Endothelial cell of umbilical vein (primary cell): ENCODE measurements around the gene FPGS. TPM values are rescaled to one million over a fixed set of nuclear protein-coding genes. Genes with fewer than 3 reads are reported as not detected.

Experiments
- BruUV-seq: library from RNA; stranded (reverse); fragments of 400-500 nt; replicated peaks from 2 replicates; lab custom pipeline; 2021; lab: Mats Ljungman, UMichigan
- CTCF ChIA-PET: fragments of 300-600, 350-600 bp; sonication (Branson Sonifier 250); formaldehyde crosslinking; loops from one replicate; lab custom pipeline; 2021; ENCODE audit warnings: antibody characterized with exemption, inconsistent platforms; lab: Charles Lee
- POLR2A ChIA-PET: fragments of 300-600, 350-600 bp; sonication (Branson Sonifier 250); formaldehyde crosslinking; loops from one replicate; lab custom pipeline; 2021; ENCODE audit warnings: antibody characterized with exemption, inconsistent platforms; lab: Charles Lee
- DNase-seq: peaks from one replicate; pipeline ENCODE4 v3.0.0-alpha.2; 2011; ENCODE audit warnings: low read depth, low spot score
- FAIRE-seq: peaks from 2 replicates; lab custom pipeline; 2011; peaks lifted over from hg19 to GRCh38; lab: Jason Lieb, UNC
- H2AFZ ChIP-seq: 2 replicates; pipeline ENCODE4 v1.6.0; 2012; ENCODE audit warnings: low read depth, low read length, control low read depth, inconsistent platforms
- H3K27ac ChIP-seq: 2 replicates; pipeline ENCODE4 v1.5.1; 2011; ENCODE audit warnings: low read depth, mild to moderate bottlenecking, control low read depth, low read length, moderate library complexity; ENCODE audit not compliant: insufficient read depth
- H3K27me3 ChIP-seq, 2 experiments: 2 replicates each; pipeline versions ENCODE4 v1.6.0 to v1.6.1; 2011; ENCODE audit warnings: low read length in 2 of 2, mixed read lengths in 1 of 2; ENCODE audit not compliant: control insufficient read depth in 2 of 2, insufficient read depth in 2 of 2
- H3K36me3 ChIP-seq, 2 experiments: 2 replicates in 1 of 2; 3 replicates in 1 of 2; pipeline ENCODE4 v1.5.1; 2011; ENCODE audit warnings: low read length in 2 of 2, mild to moderate bottlenecking in 1 of 2, moderate library complexity in 1 of 2; ENCODE audit not compliant: control insufficient read depth in 2 of 2, insufficient read depth in 2 of 2; ENCODE audit errors: extremely low read depth in 1 of 2
- H3K4me1 ChIP-seq: 3 replicates; pipeline ENCODE4 v1.5.1; 2011; ENCODE audit warnings: mild to moderate bottlenecking, low read length; ENCODE audit not compliant: control insufficient read depth, insufficient read depth; ENCODE audit errors: extremely low read depth
- H3K4me2 ChIP-seq: 2 replicates; pipeline ENCODE4 v1.6.1; 2011; ENCODE audit warnings: low read length, control low read depth, mixed read lengths; ENCODE audit not compliant: insufficient read depth
- H3K4me3 ChIP-seq, 3 experiments: fragments of 200-600 bp in 1 of 3; sonication (generic), shearing (Covaris generic) in 1 of 3; replicated peaks in 1 of 3; 2 replicates each; pipeline ENCODE4 v1.5.1; 2011 to 2016; ENCODE audit warnings: control low read depth in 3 of 3, low read length in 3 of 3, mild to moderate bottlenecking in 2 of 3, inconsistent platforms in 1 of 3, low read depth in 1 of 3, moderate library complexity in 1 of 3; ENCODE audit not compliant: insufficient read depth in 1 of 3
- H3K79me2 ChIP-seq: 2 replicates; pipeline ENCODE4 v1.6.0; 2012; ENCODE audit warnings: low read length, inconsistent platforms; ENCODE audit not compliant: control insufficient read depth, insufficient read depth
- H3K9ac ChIP-seq: replicated peaks from 2 replicates; pipeline ENCODE3; 2011; ENCODE audit warnings: low read length, control low read depth; ENCODE audit not compliant: insufficient read depth; ENCODE audit errors: extremely low read depth
- H3K9me1 ChIP-seq: replicated peaks from 3 replicates; pipeline ENCODE4 v1.6.0; 2011; ENCODE audit warnings: mild to moderate bottlenecking, low read length; ENCODE audit not compliant: control insufficient read depth, insufficient read depth; ENCODE audit errors: extremely low read depth
- H3K9me3 ChIP-seq: replicated peaks from 2 replicates; pipeline ENCODE4 v1.5.1; 2012; ENCODE audit warnings: low read length, inconsistent platforms; ENCODE audit not compliant: control insufficient read depth, insufficient read depth
- H4K20me1 ChIP-seq: replicated peaks from 2 replicates; pipeline ENCODE3; 2011; ENCODE audit warnings: mild to moderate bottlenecking, low read length; ENCODE audit not compliant: control insufficient read depth, insufficient read depth; ENCODE audit errors: extremely low read depth
- CTCF ChIP-seq, 2 donors: IDR thresholded peaks; 1 replicate in 1 of 2; 2 replicates in 1 of 2; pipeline ENCODE4 v1.5.1; 2011; ENCODE audit warnings: low read length in 2 of 2, mild to moderate bottlenecking in 2 of 2, moderate library complexity in 2 of 2, control low read depth in 1 of 2, inconsistent platforms in 1 of 2, low read depth in 1 of 2; ENCODE audit not compliant: insufficient read depth in 1 of 2; ENCODE audit errors: extremely low read depth in 1 of 2
- GATA2 ChIP-seq: IDR thresholded peaks from 2 replicates; pipeline ENCODE4 v1.7.0; 2011; ENCODE audit warnings: low read depth, mild to moderate bottlenecking, moderate library complexity, mixed read lengths, low read length; ENCODE audit not compliant: insufficient read length, insufficient read depth
- JUN ChIP-seq: IDR thresholded peaks from 2 replicates; pipeline ENCODE4 v1.6.1; 2011; ENCODE audit warnings: borderline replicate concordance, low read depth; ENCODE audit not compliant: insufficient read length, insufficient read depth
- MAX ChIP-seq: IDR thresholded peaks from 2 replicates; pipeline ENCODE4 v1.6.1; 2011; ENCODE audit not compliant: insufficient read depth, insufficient read length
- MYC ChIP-seq: IDR thresholded peaks from one replicate; pipeline ENCODE4 v1.6.1; 2011; ENCODE audit warnings: mild to moderate bottlenecking, low read depth, low read length
- POLR2A ChIP-seq: IDR thresholded peaks from 2 replicates; pipeline ENCODE4 v1.6.1; 2012; ENCODE audit warnings: low read depth, mild to moderate bottlenecking, control low read depth, low read length
- POLR2AphosphoS5 ChIP-seq: IDR thresholded peaks from 2 replicates; pipeline ENCODE4 v1.6.1; 2012; ENCODE audit warnings: low read depth, mild to moderate bottlenecking, control low read depth, low read length, moderate library complexity; ENCODE audit not compliant: insufficient read depth
- dilution Hi-C: fragments of 300-500 bp; cut with MboI; formaldehyde crosslinking; loops from one replicate; pipeline ENCODE4 v1.15.0; 2019; ENCODE audit warnings: low sequenced_read_pairs; ENCODE audit not compliant: extremely low pct_ligation_motif_present
- intact Hi-C: fragments of 100-400 bp; cut with micrococcal nuclease; formaldehyde crosslinking; loops from one replicate; pipeline ENCODE4 v1.10.0; 2022
- polyA plus RNA-seq, 4 experiments: library from polyadenylated mRNA; depleted of rRNA in 3 of 4; stranded (reverse) in 3 of 4; unstranded in 1 of 4; fragments of >200 nt; gene quantifications; 2 replicates each; pipeline versions ENCODE4 v1.2.1 to v1.2.3, GENCODE V29; 2011 to 2012; ENCODE audit warnings: missing spikeins in 1 of 4
- total RNA-seq: library from RNA; stranded (reverse); gene quantifications from 2 replicates; pipeline ENCODE4 v1.2.3, GENCODE V29; 2021

The FPGS gene
- total and polyA plus RNA-seq, 2 donors (not counting 3 experiments of a cell fraction or from before 2014, with no cell fraction given), result 77.7 to 90.2 TPM

- Histone ChIP-seq H3K9me3 (no peaks in the 10 kb centered on the region), H3K9me1 (no peaks in the 10 kb centered on the region), H3K4me2 (no peak overlapping the region), H3K36me3 (peaks cover 7 to 15% of the 10 kb centered on the region in 2 experiments), H4K20me1 (no peaks in the 10 kb centered on the region), H3K27me3 (no peaks in the 10 kb centered on the region), H3K4me1 (peaks cover 31% of the 10 kb centered on the region), H3K9ac (no peak overlapping the region), H3K4me3 (peak overlapping the region in 1 of 3 experiments; percentile 81), H2AFZ (no peak overlapping the region), H3K27ac (peak overlapping the region; percentile 63), H3K79me2 (peaks cover 50% of the 10 kb centered on the region)
- ChIA-PET POLR2A (interaction anchor here (0.6 to 4.1 kb wide), 4 partner anchors 10 to 43 kb away, joined by 3 to 14 read pairs (median 4); no protein-coding TSS in a partner anchor), CTCF (interaction anchor here (0.8 to 6.3 kb wide), 17 partner anchors 9 to 286 kb away, joined by 3 to 101 read pairs (median 3); partner anchors contain the start of genes CDK9 and TOR2A)
- DNase-seq, result peak; percentile 21
- dilution Hi-C loops, result no loop called here
- intact Hi-C loops, result loop anchor here (1.0 to 2.0 kb wide), 3 partner anchors 10 to 52 kb away; partner anchors contain the start of gene FPGS
- BruUV-seq, result no TSS peak
- FAIRE-seq, result no peak
- TF ChIP-seq POLR2A (no peak), POLR2AphosphoS5 (no peak), JUN (no peak), MAX (no peak), MYC (no peak), CTCF (IDR thresholded peaks at IDR 0.05; ENCODE audit: extremely low read depth in 1 of 2, insufficient read depth in 1 of 2, low read depth in 1 of 2, low read length in 2 of 2) (no peak), GATA2 (no peak)
Observed at GRCh38 chr9:127854960-127855359, 52.3 kb downstream of the FPGS start.
